Stomach (tissue), 9 donors: Measurements from ENCODE around the gene CCL22. TPM values are rescaled to one million over a fixed set of nuclear protein-coding genes. Genes with fewer than 3 reads are reported as not detected.
"Not testable (repeated sequence)": the region's sequence is repeated elsewhere in the genome, so short reads cannot be mapped to it uniquely, and the experiment has no call there.

Experiments
- DNase-seq, 2 donors: peaks; one replicate each; pipeline versions ENCODE4 v3.0.0 to v3.0.0-alpha.2; 2013 to 2019
- H3K27ac ChIP-seq, 5 donors: fragments of 200-600 bp in 4 of 5; sonication (generic) in 4 of 5; one replicate each; pipeline ENCODE4 v1.5.1; 2013 to 2019; ENCODE audit warnings: mild to moderate bottlenecking in 1 of 5, moderate library complexity in 1 of 5
- H3K27me3 ChIP-seq, 3 donors: fragments of 200-600 bp; sonication (generic); one replicate each; pipeline ENCODE4 v1.5.1; 2017 to 2019; ENCODE audit warnings: mixed run types in 1 of 3
- H3K36me3 ChIP-seq, 4 donors: fragments of 200-600 bp; sonication (generic); 1 replicate in 3 of 4; 2 replicates in 1 of 4; pipeline ENCODE4 v1.5.1; 2016 to 2019
- H3K4me1 ChIP-seq, 4 donors: fragments of 200-600 bp; sonication (generic); one replicate each; pipeline ENCODE4 v1.5.1; 2016 to 2019
- H3K4me3 ChIP-seq, 4 donors: fragments of 200-600 bp; sonication (generic) in 3 of 4; one replicate each; pipeline ENCODE4 v1.5.1; 2016 to 2019; ENCODE audit warnings: mild to moderate bottlenecking in 1 of 4
- H3K9me3 ChIP-seq, 4 donors: fragments of 200-600 bp; sonication (generic); one replicate each; pipeline ENCODE4 v1.5.1; 2016 to 2019
- CTCF ChIP-seq, 7 experiments: fragments of 450-650 bp in 4 of 7; fragments of 200-600 bp in 3 of 7; sonication (generic) in 3 of 7; IDR thresholded peaks; one replicate each; pipeline ENCODE4 v1.5.1; 2016 to 2019; ENCODE audit warnings: antibody characterized with exemption in 7 of 7, control low read depth in 2 of 7, mild to moderate bottlenecking in 1 of 7
- EP300 ChIP-seq: sonication (generic); formaldehyde crosslinking; IDR thresholded peaks from one replicate; pipeline ENCODE4 v1.6.1; 2017; ENCODE audit warnings: antibody characterized with exemption
- POLR2A ChIP-seq, 4 donors: fragments of 450-650 bp; IDR thresholded peaks; one replicate each; pipeline ENCODE4 v1.6.1; 2016; ENCODE audit warnings: antibody characterized with exemption in 4 of 4, control low read depth in 2 of 4, mild to moderate bottlenecking in 1 of 4, moderate library complexity in 1 of 4
- POLR2AphosphoS5 ChIP-seq, 3 donors: sonication (generic); formaldehyde crosslinking; IDR thresholded peaks; one replicate each; pipeline ENCODE4 v1.6.1; 2016; ENCODE audit warnings: antibody characterized with exemption in 3 of 3
- WGBS, 5 donors: extraction: QIAGEN DNeasy Blood & Tissue Kit in 3 of 5; methylation state at CpG; one replicate each; pipeline versions ENCODE4 v1.1.5 to v1.1.7; 2013 to 2018; 5-methylcytosine and 5-hydroxymethylcytosine counted together
- intact Hi-C: fragments of 100-400 bp; cut with DNase I; formaldehyde crosslinking; loops from one replicate; pipeline ENCODE4 v1.15.1; 2023; ENCODE audit warnings: low total_unique reads
- polyA plus RNA-seq, 3 donors: library from polyadenylated mRNA; stranded (reverse); fragments of 200-250 nt; gene quantifications; one replicate each; pipeline ENCODE4 v1.2.3, GENCODE V29; 2013
- total RNA-seq, 5 donors: library from RNA; depleted of rRNA; stranded (reverse); fragments of >200 nt; gene quantifications; one replicate each; pipeline versions ENCODE4 v1.1.0 to v1.2.3, GENCODE V29; 2014 to 2016
- donor health status: healthy with polysubstance abuse.
- donor health status: Bipolar disorder and iron deficiency.
- donor health status: healthy.

CCL22 gene
- total and polyA plus RNA-seq, 8 donors: 0.12 to 0.45 (median 0.26) TPM; not detected in 4

GRCh38 chr16:57371494-57372371 lies 13.2 kb downstream of the CCL22 start:
- 74 to 86% (median 78%) methylated on average over 9 to 15 of the region's 15 CpGs for WGBS, 5 donors
- peak overlapping the region; percentile 42 to 50 (median 46) for H3K4me3 ChIP-seq

GRCh38 chr16:57372372-57373116 lies 14.0 kb downstream of the CCL22 start, which contains the start of gene CX3CL1:
CX3CL1 (plus strand) TSS chr16:57372490; CDS start chr16:57372569, 79 bp downstream.
- Histone ChIP-seq H3K27ac (peak within 1 kb of the TSS; percentile 60 to 84 (median 79)), H3K27me3 (peaks cover 0 to 7% (median 0%) of the 10 kb centered on the region in 3 donors), H3K4me1 (peaks cover 12 to 38% (median 24%) of the 10 kb centered on the region in 4 donors), H3K4me3 (peak within 1 kb of the TSS; percentile 42 to 50 (median 46)), H3K36me3 (no peaks in the 10 kb centered on the region), H3K9me3 (no peaks in the 10 kb centered on the region)
- intact Hi-C loops: no loop called here
- no peak for TF ChIP-seq EP300
- TF ChIP-seq CTCF (IDR thresholded peaks at IDR 0.05): no peak
- TF ChIP-seq POLR2A (IDR thresholded peaks at IDR 0.05): no peak
- peak; percentile 53 to 83 (median 71) for TF ChIP-seq POLR2AphosphoS5 (IDR thresholded peaks at IDR 0.05)
- WGBS, 5 donors: 15 to 24% (median 16%) methylated on average over 18 to 23 of the region's 23 CpGs
- DNase-seq: peak; percentile 40 to 91

More at GRCh38 chr16:57371494-57372371, 13.2 kb downstream of the CCL22 start:
- Histone ChIP-seq H3K27me3 (peaks cover 0 to 7% (median 0%) of the 10 kb centered on the region in 3 donors), H3K36me3 (no peaks in the 10 kb centered on the region), H3K9me3 (no peaks in the 10 kb centered on the region), H3K27ac (peak overlapping the region in 3 of 5 donors; percentile 79 to 84 (median 81)), H3K4me1 (peaks cover 12 to 30% (median 17%) of the 10 kb centered on the region in 4 donors)
- DNase-seq: no peak
- no peak for TF ChIP-seq POLR2A (IDR thresholded peaks at IDR 0.05)
- intact Hi-C loops: no loop called here

- no peak for TF ChIP-seq POLR2AphosphoS5 (IDR thresholded peaks at IDR 0.05)
- no peak for TF ChIP-seq CTCF (IDR thresholded peaks at IDR 0.05)
- TF ChIP-seq EP300: no peak
- TF ChIP-seq POLR2A (IDR thresholded peaks at IDR 0.05): no peak
- Histone ChIP-seq H3K27me3 (peaks cover 0 to 7% (median 0%) of the 10 kb centered on the region in 3 donors), H3K27ac (peak overlapping the region in 4 of 5 donors; percentile 72 to 84 (median 80)), H3K4me3 (peak overlapping the region; percentile 42 to 50 (median 46)), H3K4me1 (peaks cover 12 to 46% (median 28%) of the 10 kb centered on the region in 4 donors), H3K9me3 (no peaks in the 10 kb centered on the region), H3K36me3 (no peaks in the 10 kb centered on the region)
- no peak for DNase-seq
- WGBS, 5 donors: 53 to 74% (median 72%) methylated on average over 8 to 9 of the region's 9 CpGs
- intact Hi-C loops: no loop called here
Measured at GRCh38 chr16:57373117-57373947, 14.7 kb downstream of the CCL22 start.

GRCh38 chr16:57374067-57374534 lies 15.5 kb downstream of the CCL22 start:
- H3K36me3 ChIP-seq: no peaks in the 10 kb centered on the region
- H3K27me3 ChIP-seq: peaks cover 0 to 7% (median 0%) of the 10 kb centered on the region in 3 donors
- 40 to 71% (median 65%) methylated on average over 9 of the region's 9 CpGs for WGBS, 5 donors
- DNase-seq: peak in 1 of 2 donors; percentile 68
- peak overlapping the region in 4 of 5 donors; percentile 72 to 84 (median 80) for H3K27ac ChIP-seq
- peaks cover 12 to 51% (median 28%) of the 10 kb centered on the region in 4 donors for H3K4me1 ChIP-seq
- H3K9me3 ChIP-seq: no peaks in the 10 kb centered on the region
- intact Hi-C loops: no loop called here
- TF ChIP-seq POLR2A (IDR thresholded peaks at IDR 0.05) (no peak), CTCF (IDR thresholded peaks at IDR 0.05) (no peak), EP300 (no peak), POLR2AphosphoS5 (IDR thresholded peaks at IDR 0.05) (no peak)
- peak overlapping the region; percentile 42 to 50 (median 46) for H3K4me3 ChIP-seq

- peak overlapping the region in 3 of 5 donors; percentile 79 to 84 (median 81) for H3K27ac ChIP-seq
- H3K36me3 ChIP-seq, H3K9me3 ChIP-seq, intact Hi-C loops, H3K27me3 ChIP-seq, DNase-seq: not testable (repeated sequence)
- H3K4me3 ChIP-seq: peak overlapping the region in 1 of 4 donors; percentile 46
- peaks cover 12 to 51% (median 30%) of the 10 kb centered on the region in 4 donors for H3K4me1 ChIP-seq
- WGBS, 5 donors: 85 to 91% (median 89%) methylated on average over 8 of the region's 8 CpGs
Measured at GRCh38 chr16:57374925-57375465, 16.4 kb downstream of the CCL22 start.
